ENCODE measurements around the gene RAB27A. TPM values are rescaled to one million over a fixed set of nuclear protein-coding genes. Genes with fewer than 3 reads are reported as not detected.

RAB27A gene
- total and polyA plus RNA-seq, 2 of the 8 experiments (the other 6 are each of a cell fraction or from before 2014, with no cell fraction given): 2.3 to 6.5 TPM

- Histone ChIP-seq H3K23me2 (ENCODE audit: low read depth, low read length) (peaks cover 2% of the 10 kb centered on the region; the same call in 1 of the 2 replicates), H3K23ac (ENCODE audit: insufficient read length) (no peak overlapping the region), H3K4ac (replicated peaks; ENCODE audit: insufficient read length, low read depth, low read length) (no peak overlapping the region), H3K56ac (replicated peaks; ENCODE audit: insufficient read length, low read depth, low read length) (no peak overlapping the region), H3K9ac (replicated peaks in 1 of 4; ENCODE audit: extremely low read depth in 1 of 4, low read depth in 3 of 4, low read length in 3 of 4) (no peak overlapping the region), H2AK5ac (ENCODE audit: low read depth, low read length) (no peak overlapping the region), H2BK20ac (ENCODE audit: low read length) (no peak overlapping the region), H3K79me2 (ENCODE audit: control insufficient read depth in 1 of 2, insufficient read depth in 2 of 2, low read length in 2 of 2) (peaks cover 0 to 3% of the 10 kb centered on the region in 2 experiments; a peak in 1 of 4 replicates), H3K27me3 (replicated peaks in 1 of 4; ENCODE audit: control insufficient read depth in 3 of 4, extremely low read depth in 1 of 4, insufficient read depth in 3 of 4, low read length in 3 of 4) (no peaks in the 10 kb centered on the region), H3K18ac (ENCODE audit: extremely low read depth, low read length) (no peak overlapping the region), H3K4me3 (ENCODE audit: extremely low read depth in 1 of 4, insufficient read depth in 2 of 4, low read depth in 3 of 4, low read length in 4 of 4) (no peak overlapping the region), H2BK120ac (replicated peaks; ENCODE audit: low read depth, low read length) (no peak overlapping the region), H3K4me1 (replicated peaks in 1 of 4; ENCODE audit: control insufficient read depth in 3 of 4, insufficient read depth in 4 of 4, low read length in 3 of 4) (peaks cover 2 to 3% (median 3%) of the 10 kb centered on the region in 4 experiments; a peak in 3 of 7 replicates), H2BK12ac (ENCODE audit: low read depth, low read length) (no peak overlapping the region), H4K5ac (ENCODE audit: insufficient read length, low read depth, low read length) (no peak overlapping the region), H2AFZ (ENCODE audit: low read length) (no peak overlapping the region), H4K20me1 (replicated peaks in 1 of 2; ENCODE audit: control insufficient read depth in 1 of 2, insufficient read depth in 2 of 2, low read length in 2 of 2) (no peaks in the 10 kb centered on the region), H3K36me3 (ENCODE audit: control insufficient read depth in 2 of 4, insufficient read depth in 4 of 4, low read length in 3 of 4) (no peaks in the 10 kb centered on the region), H2BK15ac (ENCODE audit: low read length) (no peak overlapping the region), H4K91ac (replicated peaks; ENCODE audit: insufficient read length, low read length) (no peak overlapping the region), H3K27ac (ENCODE audit: low read depth, low read length) (no peak overlapping the region), H3K79me1 (ENCODE audit: low read depth, low read length) (no peaks in the 10 kb centered on the region), H4K8ac (ENCODE audit: extremely low read depth, insufficient read depth, low read length) (no peak overlapping the region), H3K14ac (ENCODE audit: insufficient read length) (no peak overlapping the region), H3K4me2 (ENCODE audit: insufficient read depth in 1 of 2, low read depth in 2 of 2, low read length in 2 of 2) (no peak overlapping the region), H3K9me3 (ENCODE audit: insufficient read depth in 2 of 2, low read depth in 1 of 2, low read length in 1 of 2) (no peaks in the 10 kb centered on the region), H2BK5ac (ENCODE audit: low read depth, low read length) (no peak overlapping the region)
- CTCF ChIA-PET (ENCODE audit: partially characterized antibody): no interaction called here
- FAIRE-seq (no peak), DNase-seq (ENCODE audit: low read depth in 1 of 2, low spot score in 2 of 2) (no peak)
- WGBS, 2 experiments (ENCODE audit: extremely low coverage in 1 of 2, insufficient coverage in 1 of 2, insufficient read length in 1 of 2, insufficient replicate concordance in 2 of 2, low coverage in 1 of 2, low lambda C conversion rate in 2 of 2, missing lambda C conversion rate in 1 of 2): 93% methylated on average over 1 of the region's 1 CpG; no CpG with 5 or more reads in 1 of the 2 experiments
- no peak for TF ChIP-seq TAF1 (IDR thresholded peaks at IDR 0.05; ENCODE audit: low read depth, low read length)
- no peak for TF ChIP-seq YY1 (IDR thresholded peaks at IDR 0.05; ENCODE audit: low read depth, low read length)
- POLR2A ChIA-PET (ENCODE audit: partially characterized antibody): no interaction called here
Observed at GRCh38 chr15:55320963-55321362, 31.4 kb upstream of the RAB27A start.
